PC-9 (cell line): ENCODE measurements around the gene DUSP14.

Experiments used
- EZH2 ChIP-seq: fragments of 200-600 bp; sonication (generic); IDR thresholded peaks from 2 replicates; pipeline ENCODE4 v1.8.0; 2017; ENCODE audit warnings: antibody characterized with exemption, low read depth
- TF ChIP-seq, protein P1 (sequence below): fragments of 200-600 bp; sonication (generic); conservative IDR thresholded peaks from 2 replicates; pipeline ENCODE4 v1.6.1; 2017; ENCODE audit warnings: mixed run types, antibody characterized with exemption, mild to moderate bottlenecking, moderate library complexity

DNA sequence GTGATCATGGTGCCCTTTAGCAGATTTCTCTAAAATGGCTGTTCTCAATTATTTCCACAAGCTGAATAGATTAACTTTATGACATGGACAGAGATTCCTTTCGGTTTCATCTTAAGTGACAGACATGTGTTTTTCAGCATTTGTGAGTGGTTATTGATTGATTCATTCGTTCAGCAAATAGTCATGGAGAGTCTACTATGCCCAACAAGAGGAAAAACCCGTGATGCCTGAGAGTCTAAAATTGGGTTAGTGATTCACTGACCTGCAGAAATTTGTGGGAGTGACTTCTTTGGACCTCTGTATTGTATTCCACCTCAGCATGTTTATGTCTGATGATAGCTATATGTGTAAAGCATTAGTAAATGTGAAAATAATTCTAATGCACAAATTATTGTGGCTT lies 28.0 kb upstream of the DUSP14 start:
- TF ChIP-seq, protein P1, sequence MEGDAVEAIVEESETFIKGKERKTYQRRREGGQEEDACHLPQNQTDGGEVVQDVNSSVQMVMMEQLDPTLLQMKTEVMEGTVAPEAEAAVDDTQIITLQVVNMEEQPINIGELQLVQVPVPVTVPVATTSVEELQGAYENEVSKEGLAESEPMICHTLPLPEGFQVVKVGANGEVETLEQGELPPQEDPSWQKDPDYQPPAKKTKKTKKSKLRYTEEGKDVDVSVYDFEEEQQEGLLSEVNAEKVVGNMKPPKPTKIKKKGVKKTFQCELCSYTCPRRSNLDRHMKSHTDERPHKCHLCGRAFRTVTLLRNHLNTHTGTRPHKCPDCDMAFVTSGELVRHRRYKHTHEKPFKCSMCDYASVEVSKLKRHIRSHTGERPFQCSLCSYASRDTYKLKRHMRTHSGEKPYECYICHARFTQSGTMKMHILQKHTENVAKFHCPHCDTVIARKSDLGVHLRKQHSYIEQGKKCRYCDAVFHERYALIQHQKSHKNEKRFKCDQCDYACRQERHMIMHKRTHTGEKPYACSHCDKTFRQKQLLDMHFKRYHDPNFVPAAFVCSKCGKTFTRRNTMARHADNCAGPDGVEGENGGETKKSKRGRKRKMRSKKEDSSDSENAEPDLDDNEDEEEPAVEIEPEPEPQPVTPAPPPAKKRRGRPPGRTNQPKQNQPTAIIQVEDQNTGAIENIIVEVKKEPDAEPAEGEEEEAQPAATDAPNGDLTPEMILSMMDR: no peak
- TF ChIP-seq EZH2: no peak
